Measurements from ENCODE around the gene SCNN1A.

- TF ChIP-seq CTCF (conservative IDR thresholded peaks at IDR 0.05; ENCODE audit: low read depth, low read length) = no peak
- TF ChIP-seq EZH2 (IDR thresholded peaks at IDR 0.05; ENCODE audit: low read length, unreplicated experiment) = no peak
- TF ChIP-seq EZH2phosphoT487 (IDR thresholded peaks at IDR 0.05; ENCODE audit: borderline replicate concordance, low read length) = no peak
These were observed 11.4 kb downstream of the SCNN1A start for GRCh38 chr12:6364044-6364374.

Data from PC-3 (cell line).